ENCODE measurements around the gene CNGA3. TPM values are rescaled to one million over a fixed set of nuclear protein-coding genes. Genes with fewer than 3 reads are reported as not detected.

The CNGA3 gene
- total and polyA plus RNA-seq, 10 of the 15 experiments (the other 5 are each of a cell fraction or from before 2014, with no cell fraction given), result not detected

- WGBS (ENCODE audit: insufficient coverage, insufficient replicate concordance, low lambda C conversion rate, missing lambda C conversion rate), result 73% methylated on average over 4 of the region's 4 CpGs
- no peaks in the 10 kb centered on the region; the same call in 2 of the 3 replicates for H3K9me3 ChIP-seq (replicated peaks; ENCODE audit: control insufficient read depth, insufficient read depth, low read length)
- CTCF ChIA-PET, result no interaction called here
- in situ Hi-C loops (cut with MboI), result loop anchor here (5.0 to 10.0 kb wide), 2 partner anchors 654 to 687 kb away; no protein-coding TSS in a partner anchor
- SMC1A ChIA-PET (ENCODE audit: uncharacterized antibody, unreplicated experiment), result no interaction called here
- TF ChIP-seq POLR2AphosphoS5 (IDR thresholded peaks at IDR 0.05; ENCODE audit: low read length) (no peak), CBX3 (IDR thresholded peaks at IDR 0.05; ENCODE audit: borderline replicate concordance, low read depth) (no peak), CREM (IDR thresholded peaks at IDR 0.05; ENCODE audit: low read depth) (no peak), NBN (IDR thresholded peaks at IDR 0.05) (no peak), ZNF384 (IDR thresholded peaks at IDR 0.05; ENCODE audit: borderline replicate concordance, low read depth, low read length) (no peak)
- TF ChIP-seq, protein P1, sequence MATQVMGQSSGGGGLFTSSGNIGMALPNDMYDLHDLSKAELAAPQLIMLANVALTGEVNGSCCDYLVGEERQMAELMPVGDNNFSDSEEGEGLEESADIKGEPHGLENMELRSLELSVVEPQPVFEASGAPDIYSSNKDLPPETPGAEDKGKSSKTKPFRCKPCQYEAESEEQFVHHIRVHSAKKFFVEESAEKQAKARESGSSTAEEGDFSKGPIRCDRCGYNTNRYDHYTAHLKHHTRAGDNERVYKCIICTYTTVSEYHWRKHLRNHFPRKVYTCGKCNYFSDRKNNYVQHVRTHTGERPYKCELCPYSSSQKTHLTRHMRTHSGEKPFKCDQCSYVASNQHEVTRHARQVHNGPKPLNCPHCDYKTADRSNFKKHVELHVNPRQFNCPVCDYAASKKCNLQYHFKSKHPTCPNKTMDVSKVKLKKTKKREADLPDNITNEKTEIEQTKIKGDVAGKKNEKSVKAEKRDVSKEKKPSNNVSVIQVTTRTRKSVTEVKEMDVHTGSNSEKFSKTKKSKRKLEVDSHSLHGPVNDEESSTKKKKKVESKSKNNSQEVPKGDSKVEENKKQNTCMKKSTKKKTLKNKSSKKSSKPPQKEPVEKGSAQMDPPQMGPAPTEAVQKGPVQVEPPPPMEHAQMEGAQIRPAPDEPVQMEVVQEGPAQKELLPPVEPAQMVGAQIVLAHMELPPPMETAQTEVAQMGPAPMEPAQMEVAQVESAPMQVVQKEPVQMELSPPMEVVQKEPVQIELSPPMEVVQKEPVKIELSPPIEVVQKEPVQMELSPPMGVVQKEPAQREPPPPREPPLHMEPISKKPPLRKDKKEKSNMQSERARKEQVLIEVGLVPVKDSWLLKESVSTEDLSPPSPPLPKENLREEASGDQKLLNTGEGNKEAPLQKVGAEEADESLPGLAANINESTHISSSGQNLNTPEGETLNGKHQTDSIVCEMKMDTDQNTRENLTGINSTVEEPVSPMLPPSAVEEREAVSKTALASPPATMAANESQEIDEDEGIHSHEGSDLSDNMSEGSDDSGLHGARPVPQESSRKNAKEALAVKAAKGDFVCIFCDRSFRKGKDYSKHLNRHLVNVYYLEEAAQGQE (IDR thresholded peaks at IDR 0.05; ENCODE audit: low read depth, low read length), result no peak
- RAD21 ChIA-PET (ENCODE audit: unreplicated experiment), result no interaction called here
- intact Hi-C loops (cut with micrococcal nuclease; ENCODE audit: unreplicated experiment), result loop anchor here (10.0 kb wide), 1 partner anchor 434 kb away; no protein-coding TSS in a partner anchor
- ATAC-seq (no peak), FAIRE-seq (no peak), DNase-seq (ENCODE audit: low read depth, low spot score) (no peak)
- no peak overlapping the region for H3K9ac ChIP-seq (ENCODE audit: control insufficient read depth, insufficient read depth, low read length)
- POLR2A ChIA-PET, result no interaction called here
- no peak overlapping the region for H2AFZ ChIP-seq (ENCODE audit: control insufficient read depth, low read depth, low read length)
- no TSS peak for BruUV-seq (replicated peaks)
- H3K4me2 ChIP-seq (ENCODE audit: control insufficient read depth, insufficient read depth), result no peak overlapping the region
- no peaks in the 10 kb centered on the region for H3K4me1 ChIP-seq (ENCODE audit: control insufficient read depth, insufficient read depth, low read length)
- no peak overlapping the region for H3K27ac ChIP-seq (ENCODE audit: control insufficient read depth, insufficient read depth)
- H3K36me3 ChIP-seq (ENCODE audit: control insufficient read depth in 2 of 2, insufficient read depth in 2 of 2, low read length in 1 of 2), result no peaks in the 10 kb centered on the region
- no peak overlapping the region for H3K4me3 ChIP-seq
- no peaks in the 10 kb centered on the region; a peak in 1 of 4 replicates for H3K27me3 ChIP-seq (replicated peaks in 1 of 2; ENCODE audit: control insufficient read depth in 2 of 2, insufficient read depth in 2 of 2, low read length in 1 of 2)
- H3K79me2 ChIP-seq (ENCODE audit: control insufficient read depth, insufficient read depth, low read length), result no peaks in the 10 kb centered on the region
- H4K20me1 ChIP-seq (ENCODE audit: control insufficient read depth, insufficient read depth), result no peaks in the 10 kb centered on the region
Observed at GRCh38 chr2:98389251-98389605, 43.0 kb downstream of the CNGA3 start.
